HCT116 (cell line): ENCODE measurements around the gene BAHCC1. TPM values are rescaled to one million over a fixed set of nuclear protein-coding genes. Genes with fewer than 3 reads are reported as not detected.

Experiments used
- ATAC-seq: fragments of 200-7000 bp; cut with Tn5 transposase; 2 replicates; pipeline ENCODE4 v1.9.1; 2020; ENCODE audit warnings: mild to moderate bottlenecking, moderate library complexity
- BruUV-seq: library from RNA; stranded (reverse); fragments of 400-500 nt; replicated peaks from 2 replicates; lab custom pipeline; 2021; lab: Mats Ljungman, UMichigan
- CTCF ChIA-PET: fragments of 300-600 bp; sonication (Branson Sonifier 250); formaldehyde crosslinking; loops from one replicate; lab custom pipeline; 2021; ENCODE audit warnings: antibody characterized with exemption; lab: Charles Lee
- POLR2A ChIA-PET: fragments of 300-600, 350-600 bp; sonication (Branson Sonifier 250); formaldehyde crosslinking; loops from one replicate; lab custom pipeline; 2021; ENCODE audit warnings: antibody characterized with exemption; lab: Charles Lee
- RAD21 ChIA-PET, 2 experiments: fragments of 300-600 bp; sonication (Branson Sonifier 250); formaldehyde crosslinking; loops; one replicate each; lab custom pipeline; 2023; ENCODE audit warnings: low total read pairs in 2 of 2; ENCODE audit not compliant: uncharacterized antibody in 2 of 2, unreplicated experiment in 2 of 2, low non-redundant PET in 1 of 2; lab: Charles Lee
- DNase-seq: peaks from one replicate; pipeline ENCODE4 v3.0.0-alpha.2; 2010; ENCODE audit warnings: low read depth, low spot score
- H2AFZ ChIP-seq: fragments of 200-600 bp; shearing (Covaris generic), sonication (generic); 2 replicates; pipeline ENCODE4 v1.6.1; 2017; ENCODE audit warnings: low read depth, mixed run types, mixed read lengths, antibody characterized with exemption, low read length; ENCODE audit not compliant: poor library complexity, severe bottlenecking
- H3K27ac ChIP-seq: 2 replicates; pipeline ENCODE4 v1.5.1; 2012; ENCODE audit warnings: low read depth, low read length
- H3K27me3 ChIP-seq: fragments of 200-600 bp; sonication (generic); 2 replicates; pipeline ENCODE4 v1.6.1; 2016; ENCODE audit warnings: mixed run types, low read length, mixed read lengths; ENCODE audit not compliant: insufficient read depth
- H3K36me3 ChIP-seq, 2 experiments: fragments of 200-500 bp in 1 of 2; fragments of 200-600 bp in 1 of 2; sonication (Bioruptor generic) in 1 of 2; sonication (generic) in 1 of 2; 2 replicates each; pipeline versions ENCODE4 v1.5.1 to v1.6.1; 2014 to 2016; ENCODE audit warnings: low read length in 2 of 2, inconsistent platforms in 1 of 2, mixed read lengths in 1 of 2, mixed run types in 1 of 2; ENCODE audit not compliant: insufficient read depth in 2 of 2, control insufficient read depth in 1 of 2
- H3K4me1 ChIP-seq, 2 experiments: fragments of 200-600 bp in 1 of 2; sonication (generic) in 1 of 2; 2 replicates each; pipeline versions ENCODE4 v1.5.1 to v1.6.1; 2012 to 2017; ENCODE audit warnings: low read length in 2 of 2, inconsistent platforms in 1 of 2, mild to moderate bottlenecking in 1 of 2, mixed read lengths in 1 of 2, mixed run types in 1 of 2, moderate library complexity in 1 of 2; ENCODE audit not compliant: insufficient read depth in 2 of 2, control insufficient read depth in 1 of 2
- H3K4me2 ChIP-seq: fragments of 200-600 bp; sonication (generic); 2 replicates; pipeline ENCODE4 v1.6.1; 2017; ENCODE audit warnings: mixed run types, low read length, mixed read lengths
- H3K4me3 ChIP-seq, 2 experiments: fragments of 200-600 bp in 1 of 2; sonication (generic) in 1 of 2; replicated peaks in 1 of 2; 2 replicates each; pipeline ENCODE4 v1.5.1; 2011 to 2016; ENCODE audit warnings: low read length in 2 of 2, control low read depth in 1 of 2, low read depth in 1 of 2, mild to moderate bottlenecking in 1 of 2, mixed read lengths in 1 of 2, mixed run types in 1 of 2
- H3K79me2 ChIP-seq: fragments of 200-600 bp; sonication (generic); 2 replicates; pipeline ENCODE4 v1.6.1; 2017; ENCODE audit warnings: mild to moderate bottlenecking, mixed run types, low read length, moderate library complexity, mixed read lengths; ENCODE audit not compliant: insufficient read depth
- H3K9ac ChIP-seq: fragments of 200-600 bp; sonication (generic); 2 replicates; pipeline ENCODE4 v1.6.1; 2016; ENCODE audit warnings: low read length, mixed read lengths
- H3K9me2 ChIP-seq: fragments of 200-600 bp; sonication (generic), shearing (Covaris generic); 2 replicates; pipeline ENCODE4 v1.6.1; 2017; ENCODE audit warnings: mixed run types, mild to moderate bottlenecking, moderate library complexity; ENCODE audit not compliant: insufficient read depth
- H3K9me3 ChIP-seq, 2 experiments: fragments of 200-500 bp in 1 of 2; fragments of 200-600 bp in 1 of 2; sonication (Bioruptor generic) in 1 of 2; sonication (generic) in 1 of 2; 2 replicates each; pipeline ENCODE4 v1.6.1; 2014 to 2017; ENCODE audit warnings: low read length in 2 of 2, mixed read lengths in 2 of 2, inconsistent platforms in 1 of 2, low read depth in 1 of 2, mild to moderate bottlenecking in 1 of 2, mixed run types in 1 of 2, moderate library complexity in 1 of 2; ENCODE audit not compliant: control insufficient read depth in 1 of 2, insufficient read depth in 1 of 2
- H4K20me1 ChIP-seq: fragments of 200-600 bp; sonication (generic), shearing (Covaris generic); 2 replicates; pipeline ENCODE4 v1.6.1; 2017; ENCODE audit warnings: mixed run types, mild to moderate bottlenecking, moderate library complexity; ENCODE audit not compliant: insufficient read depth
- ATF3 ChIP-seq: IDR thresholded peaks from 2 replicates; pipeline ENCODE4 v1.6.1; 2012
- CTCF ChIP-seq, 3 experiments: fragments of 200-600 bp in 1 of 3; sonication (generic) in 1 of 3; IDR thresholded peaks in 2 of 3; conservative IDR thresholded peaks in 1 of 3; 2 replicates each; pipeline ENCODE4 v1.5.1; 2012 to 2017; ENCODE audit warnings: low read depth in 2 of 3, low read length in 2 of 3, antibody characterized with exemption in 1 of 3, borderline replicate concordance in 1 of 3, control low read depth in 1 of 3, mild to moderate bottlenecking in 1 of 3, mixed read lengths in 1 of 3, mixed run types in 1 of 3, moderate library complexity in 1 of 3; ENCODE audit not compliant: insufficient read depth in 1 of 3
- RAD21 ChIP-seq: IDR thresholded peaks from 2 replicates; pipeline ENCODE4 v1.6.1; 2012; ENCODE audit warnings: low read depth, mild to moderate bottlenecking
- TCF7L2 ChIP-seq: IDR thresholded peaks from 2 replicates; pipeline ENCODE4 v1.7.0; 2011; ENCODE audit warnings: borderline replicate concordance, inconsistent platforms; ENCODE audit not compliant: insufficient read depth, insufficient read length; ENCODE audit errors: extremely low read depth
- intact Hi-C: fragments of 100-400 bp; cut with micrococcal nuclease; formaldehyde crosslinking; loops from 2 replicates; pipeline ENCODE4 v1.10.0; 2022
- total RNA-seq: library from RNA; stranded (reverse); gene quantifications from one replicate; pipeline ENCODE4 v1.2.1, GENCODE V29; 2021; ENCODE audit not compliant: unreplicated experiment

Gene BAHCC1
- total RNA-seq, 1 experiment from 2014 or later: 45.2 TPM

GRCh38 chr17:81428948-81429774, 33.9 kb downstream of the BAHCC1 start (continued):
- no peak for TF ChIP-seq CTCF (IDR thresholded peaks at IDR 0.05 in 2 of 3, conservative IDR thresholded peaks at IDR 0.05 in 1 of 3; ENCODE audit: borderline replicate concordance in 1 of 3, insufficient read depth in 1 of 3, low read depth in 2 of 3, low read length in 2 of 3)
- TF ChIP-seq ATF3: no peak
- no peak for TF ChIP-seq RAD21

- POLR2A ChIA-PET: interaction anchor here (0.9 to 1.8 kb wide), 5 partner anchors 11 to 50 kb away, joined by 3 to 6 read pairs (median 3); partner anchors contain the start of gene BAHCC1
- TF ChIP-seq TCF7L2 (no peak), CTCF (IDR thresholded peaks at IDR 0.05 in 2 of 3, conservative IDR thresholded peaks at IDR 0.05 in 1 of 3; ENCODE audit: borderline replicate concordance in 1 of 3, insufficient read depth in 1 of 3, low read depth in 2 of 3, low read length in 2 of 3) (0 out of 6 replicates have a peak, but pooled peaks of 1 of the 3 experiments have one; percentile 3)
- TF ChIP-seq, all 23 proteins: peak for 1
- Histone ChIP-seq H3K9ac (peak overlapping the region; percentile 55), H3K9me3 (peaks cover 0 to 11% of the 10 kb centered on the region in 2 experiments; a peak in 1 of 4 replicates), H2AFZ (no peak overlapping the region), H3K27me3 (no peaks in the 10 kb centered on the region), H4K20me1 (no peaks in the 10 kb centered on the region), H3K79me2 (peaks cover 1% of the 10 kb centered on the region; the same call in 1 of the 2 replicates), H3K4me1 (peaks cover 22 to 46% of the 10 kb centered on the region in 2 experiments), H3K4me2 (peak overlapping the region; percentile 70), H3K9me2 (no peaks in the 10 kb centered on the region), H3K36me3 (no peaks in the 10 kb centered on the region), H3K27ac (no peak overlapping the region), H3K4me3 (no peak overlapping the region)
- ATAC-seq (peak; percentile 13), DNase-seq (no peak)
- ChIA-PET CTCF (interaction anchor here (0.9 to 4.4 kb wide), 3 partner anchors 10 to 138 kb away, joined by 3 to 33 read pairs (median 5); no protein-coding TSS in a partner anchor), RAD21 (interaction anchor here in 1 of 2 experiments (1.4 kb wide), 1 partner anchor 33 kb away, joined by 11 read pairs; no protein-coding TSS in a partner anchor)
- intact Hi-C loops: no loop called here
- BruUV-seq: no TSS peak
Measured at GRCh38 chr17:81429821-81430551, 34.7 kb downstream of the BAHCC1 start.
